Astrocyte of the cerebellum (primary cell): Measurements from ENCODE around the gene SAFB.

ENCODE experiments used
- DNase-seq: peaks from one replicate; pipeline ENCODE4 v3.0.0-alpha.2; 2011; ENCODE audit warnings: low read depth
- H3K4me3 ChIP-seq: 2 replicates; pipeline ENCODE4 v1.5.1; 2011; ENCODE audit warnings: mild to moderate bottlenecking, low read depth, low read length, moderate library complexity
- in situ Hi-C: cut with HindIII; loops from 2 replicates; pipeline ENCODE4 v1.10.0; 2017; ENCODE audit warnings: low sequenced_read_pairs
- TF ChIP-seq, protein P1 (sequence below): IDR thresholded peaks from 2 replicates; pipeline ENCODE4 v1.5.1; 2012; ENCODE audit warnings: low read length, low read depth, moderate library complexity, mild to moderate bottlenecking; ENCODE audit errors: missing control alignments

The SAFB gene

DNA sequence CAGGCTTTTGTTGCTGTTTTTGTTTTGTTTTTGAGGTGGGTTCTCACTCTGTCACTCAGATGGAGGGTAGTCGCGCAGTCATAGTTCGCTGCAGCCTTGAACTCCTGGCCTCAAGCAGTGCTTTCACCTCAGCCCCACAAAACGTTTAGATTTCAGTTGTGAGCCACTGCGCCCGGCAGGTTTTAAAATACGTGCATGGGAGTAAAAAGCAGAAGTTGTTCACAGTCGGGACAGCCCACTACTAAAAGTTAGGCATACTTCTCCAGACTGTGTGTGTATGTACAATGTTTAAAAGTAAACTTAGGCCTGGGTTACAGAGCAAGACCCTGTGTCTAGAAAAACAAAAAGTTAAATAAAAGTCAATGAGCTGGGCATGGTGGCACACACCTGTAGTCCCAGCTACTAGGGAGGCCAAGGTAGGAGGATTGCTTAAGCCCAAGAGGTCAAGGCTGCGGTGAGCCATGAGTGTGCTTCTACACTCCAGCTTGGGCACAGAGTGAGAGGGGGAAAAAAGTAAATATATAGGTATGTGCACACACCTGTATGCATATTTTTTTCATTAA, 6.1 kb downstream of the SAFB start:
- TF ChIP-seq, protein P1, sequence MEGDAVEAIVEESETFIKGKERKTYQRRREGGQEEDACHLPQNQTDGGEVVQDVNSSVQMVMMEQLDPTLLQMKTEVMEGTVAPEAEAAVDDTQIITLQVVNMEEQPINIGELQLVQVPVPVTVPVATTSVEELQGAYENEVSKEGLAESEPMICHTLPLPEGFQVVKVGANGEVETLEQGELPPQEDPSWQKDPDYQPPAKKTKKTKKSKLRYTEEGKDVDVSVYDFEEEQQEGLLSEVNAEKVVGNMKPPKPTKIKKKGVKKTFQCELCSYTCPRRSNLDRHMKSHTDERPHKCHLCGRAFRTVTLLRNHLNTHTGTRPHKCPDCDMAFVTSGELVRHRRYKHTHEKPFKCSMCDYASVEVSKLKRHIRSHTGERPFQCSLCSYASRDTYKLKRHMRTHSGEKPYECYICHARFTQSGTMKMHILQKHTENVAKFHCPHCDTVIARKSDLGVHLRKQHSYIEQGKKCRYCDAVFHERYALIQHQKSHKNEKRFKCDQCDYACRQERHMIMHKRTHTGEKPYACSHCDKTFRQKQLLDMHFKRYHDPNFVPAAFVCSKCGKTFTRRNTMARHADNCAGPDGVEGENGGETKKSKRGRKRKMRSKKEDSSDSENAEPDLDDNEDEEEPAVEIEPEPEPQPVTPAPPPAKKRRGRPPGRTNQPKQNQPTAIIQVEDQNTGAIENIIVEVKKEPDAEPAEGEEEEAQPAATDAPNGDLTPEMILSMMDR = no peak
- no peak overlapping the region for H3K4me3 ChIP-seq
- DNase-seq = no peak
- in situ Hi-C loops = no loop called here

DNA sequence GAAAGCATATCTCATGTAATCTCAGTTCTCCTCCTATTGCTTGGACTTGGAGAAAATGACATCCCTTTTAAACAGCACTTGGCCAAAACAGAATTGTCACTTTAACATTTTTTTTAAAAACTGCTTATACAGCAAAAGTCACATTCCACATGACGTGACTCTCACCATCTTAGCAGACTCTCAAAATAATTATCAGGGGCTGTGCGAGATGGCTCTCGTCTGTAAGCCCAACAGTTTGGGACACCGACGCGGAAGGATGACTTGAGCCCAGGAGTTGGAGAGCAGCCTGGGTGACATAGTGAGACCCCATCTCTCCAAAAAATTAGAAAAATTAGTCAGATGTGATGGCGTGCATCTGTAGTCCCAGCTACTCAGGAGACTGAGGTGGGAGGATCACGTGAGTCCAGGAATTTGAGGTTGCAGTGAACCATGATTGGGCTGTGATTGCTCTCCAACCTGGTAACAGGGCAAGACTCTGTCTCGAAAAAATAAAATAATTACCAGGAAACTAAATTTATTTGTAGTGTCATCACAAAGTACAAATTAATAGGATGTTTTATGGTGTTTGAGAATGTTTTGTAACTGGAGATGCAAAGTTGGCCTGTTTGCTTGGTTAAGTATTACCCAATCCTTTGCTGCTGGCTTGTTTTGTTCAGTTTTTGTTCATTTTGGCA, 8.8 kb downstream of the SAFB start:
- no peak for DNase-seq
- in situ Hi-C loops = no loop called here
- TF ChIP-seq, protein P1 = no peak
- H3K4me3 ChIP-seq = no peak overlapping the region

- TF ChIP-seq, protein P1 = no peak
- DNase-seq = no peak
- in situ Hi-C loops = no loop called here
- no peak overlapping the region for H3K4me3 ChIP-seq
Observed at GRCh38 chr19:5632241-5632612, 9.3 kb downstream of the SAFB start.

GRCh38 chr19:5632657-5633056, 9.8 kb downstream of the SAFB start:
- DNase-seq = no peak
- in situ Hi-C loops = no loop called here
- no peak overlapping the region for H3K4me3 ChIP-seq
- TF ChIP-seq, protein P1 = no peak

- DNase-seq = no peak
- in situ Hi-C loops = no loop called here
- H3K4me3 ChIP-seq = no peak overlapping the region
- TF ChIP-seq, protein P1 = no peak
Observed at GRCh38 chr19:5635427-5635826, 12.5 kb downstream of the SAFB start.

DNA sequence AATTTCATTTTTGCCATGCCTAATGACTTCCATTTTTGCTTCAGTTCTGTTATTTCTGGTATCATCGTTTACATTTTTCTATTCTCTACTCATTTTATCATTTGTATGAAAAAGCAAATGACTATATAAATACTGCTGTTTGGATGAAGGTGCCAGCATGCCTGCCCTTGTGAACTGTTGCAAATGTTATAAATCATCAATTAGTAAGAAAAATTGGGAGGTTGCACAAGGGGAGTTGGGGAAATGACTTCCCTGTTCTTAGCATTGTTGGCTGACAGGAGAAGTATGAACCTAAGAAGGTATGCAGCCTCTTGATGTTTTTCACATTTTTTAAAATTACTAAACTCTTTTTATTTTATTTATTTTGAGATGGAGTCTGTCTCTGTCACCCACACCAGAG, 15.1 kb downstream of the SAFB start:
- DNase-seq = no peak
- TF ChIP-seq, protein P1 = no peak
- in situ Hi-C loops = no loop called here
- no peak overlapping the region for H3K4me3 ChIP-seq
